Liver (tissue), 9 donors: ENCODE measurements around the gene HPS1. TPM values are rescaled to one million over a fixed set of nuclear protein-coding genes. Genes with fewer than 3 reads are reported as not detected.
A peak's percentile ranks its signal among the peaks of the same experiment; 100 is the strongest.
"Not testable (repeated sequence)": the region's sequence is repeated elsewhere in the genome, so short reads cannot be mapped to it uniquely, and the experiment has no call there.

Experiments
- DNase-seq: peaks from one replicate; pipeline ENCODE4 v3.0.0-alpha.2; 2017; ENCODE audit warnings: low spot score
- H3K27ac ChIP-seq, 2 donors: one replicate each; pipeline ENCODE4 v1.7.0; 2013; ENCODE audit warnings: inconsistent platforms in 2 of 2, low read length in 2 of 2, control low read depth in 1 of 2, low read depth in 1 of 2, mild to moderate bottlenecking in 1 of 2
- H3K27me3 ChIP-seq, 4 donors: one replicate each; pipeline versions ENCODE4 v1.6.1 to v1.7.0; 2013; ENCODE audit warnings: low read length in 3 of 4, inconsistent platforms in 1 of 4, mild to moderate bottlenecking in 1 of 4, moderate library complexity in 1 of 4; ENCODE audit not compliant: control insufficient read depth in 4 of 4, insufficient read depth in 4 of 4
- H3K36me3 ChIP-seq, 4 donors: one replicate each; pipeline versions ENCODE4 v1.6.1 to v1.7.0; 2013; ENCODE audit warnings: low read length in 3 of 4, mild to moderate bottlenecking in 3 of 4, low read depth in 1 of 4, moderate library complexity in 1 of 4; ENCODE audit not compliant: control insufficient read depth in 4 of 4, insufficient read depth in 3 of 4
- H3K4me1 ChIP-seq, 4 donors: one replicate each; pipeline versions ENCODE4 v1.6.1 to v1.7.0; 2013; ENCODE audit warnings: low read length in 3 of 4, mild to moderate bottlenecking in 3 of 4, moderate library complexity in 1 of 4; ENCODE audit not compliant: control insufficient read depth in 4 of 4, insufficient read depth in 4 of 4
- H3K4me3 ChIP-seq, 3 donors: one replicate each; pipeline versions ENCODE4 v1.6.1 to v1.7.0; 2013; ENCODE audit warnings: low read length in 3 of 3, control low read depth in 1 of 3, low read depth in 1 of 3, mild to moderate bottlenecking in 1 of 3
- H3K9ac ChIP-seq, 2 donors: one replicate each; pipeline ENCODE4 v1.7.0; 2013; ENCODE audit warnings: low read length in 2 of 2, mild to moderate bottlenecking in 2 of 2, moderate library complexity in 2 of 2, control low read depth in 1 of 2, low read depth in 1 of 2
- H3K9me3 ChIP-seq, 4 donors: one replicate each; pipeline versions ENCODE4 v1.6.1 to v1.7.0; 2013; ENCODE audit warnings: low read length in 3 of 4; ENCODE audit not compliant: control insufficient read depth in 4 of 4
- ATF3 ChIP-seq: IDR thresholded peaks from 2 replicates; pipeline ENCODE4 v1.6.1; 2016; ENCODE audit warnings: antibody characterized with exemption
- EGR1 ChIP-seq, 2 donors: IDR thresholded peaks; 2 replicates each; pipeline ENCODE4 v1.6.1; 2016 to 2018; ENCODE audit warnings: antibody characterized with exemption in 2 of 2, low read depth in 2 of 2
- FOXA1 ChIP-seq: IDR thresholded peaks from 2 replicates; pipeline ENCODE4 v1.6.1; 2016; ENCODE audit warnings: antibody characterized with exemption
- FOXA2 ChIP-seq: IDR thresholded peaks from 2 replicates; pipeline ENCODE4 v1.6.1; 2016; ENCODE audit warnings: antibody characterized with exemption
- GABPA ChIP-seq, 2 donors: IDR thresholded peaks in 1 of 2; conservative IDR thresholded peaks in 1 of 2; 2 replicates each; pipeline ENCODE4 v1.6.1; 2016; ENCODE audit warnings: antibody characterized with exemption in 2 of 2, mild to moderate bottlenecking in 1 of 2, moderate library complexity in 1 of 2
- HNF4A ChIP-seq, 2 donors: conservative IDR thresholded peaks; 2 replicates each; pipeline ENCODE4 v1.6.1; 2016; ENCODE audit warnings: antibody characterized with exemption in 2 of 2, mild to moderate bottlenecking in 2 of 2
- HNF4G ChIP-seq: IDR thresholded peaks from 2 replicates; pipeline ENCODE4 v1.6.1; 2016; ENCODE audit warnings: antibody characterized with exemption
- JUND ChIP-seq, 2 donors: IDR thresholded peaks; 2 replicates each; pipeline ENCODE4 v1.6.1; 2016; ENCODE audit warnings: antibody characterized with exemption in 2 of 2
- MAX ChIP-seq: IDR thresholded peaks from 2 replicates; pipeline ENCODE4 v1.6.1; 2016; ENCODE audit warnings: antibody characterized with exemption
- NR2F2 ChIP-seq: IDR thresholded peaks from 2 replicates; pipeline ENCODE4 v1.6.1; 2016; ENCODE audit warnings: antibody characterized with exemption
- REST ChIP-seq: IDR thresholded peaks from 2 replicates; pipeline ENCODE4 v1.6.1; 2016; ENCODE audit warnings: antibody characterized with exemption, mild to moderate bottlenecking
- SP1 ChIP-seq: IDR thresholded peaks from 2 replicates; pipeline ENCODE4 v1.6.1; 2018; ENCODE audit warnings: antibody characterized with exemption, mild to moderate bottlenecking
- TAF1 ChIP-seq: conservative IDR thresholded peaks from 2 replicates; pipeline ENCODE4 v1.6.1; 2016; ENCODE audit warnings: antibody characterized with exemption, mild to moderate bottlenecking
- YY1 ChIP-seq: IDR thresholded peaks from 2 replicates; pipeline ENCODE4 v1.6.1; 2016; ENCODE audit warnings: antibody characterized with exemption, mild to moderate bottlenecking
- ZBTB33 ChIP-seq: IDR thresholded peaks from 2 replicates; pipeline ENCODE4 v1.6.1; 2016; ENCODE audit warnings: antibody characterized with exemption
- WGBS: extraction: QIAGEN DNeasy Blood & Tissue Kit; methylation state at CpG from one replicate; pipeline ENCODE4 v1.1.7; 2013; 5-methylcytosine and 5-hydroxymethylcytosine counted together
- polyA plus RNA-seq, 2 donors: library from polyadenylated mRNA; stranded (reverse) in 1 of 2; unstranded in 1 of 2; fragments of 200-250 nt in 1 of 2; fragments of >200 nt in 1 of 2; fragmentation: Nextera tagmentation in 1 of 2; extraction: Ambion mirVana in 1 of 2; gene quantifications; one replicate each; pipeline versions ENCODE4 v1.2.1 to v1.2.3, GENCODE V29; 2013 to 2015
- total RNA-seq, 2 donors: library from RNA; depleted of rRNA; stranded (reverse); fragments of >200 nt; gene quantifications; one replicate each; pipeline ENCODE4 v1.2.3, GENCODE V29; 2014
- donor health status: healthy.
- donor health status: healthy.
- donor health status: healthy.
- donor health status: healthy.
- donor health status: healthy.

Gene HPS1
- total and polyA plus RNA-seq, 4 donors: 19.9 to 56.7 (median 29.8) TPM

GRCh38 chr10:98384531-98385133, 62.1 kb downstream of the HPS1 start (continued):
- TF ChIP-seq HNF4A (conservative IDR thresholded peaks at IDR 0.05): no peak

- no peaks in the 10 kb centered on the region for H3K4me1 ChIP-seq
- no peak for DNase-seq
- H3K27ac ChIP-seq: no peak overlapping the region
- H3K36me3 ChIP-seq: peaks cover 0 to 11% (median 3%) of the 10 kb centered on the region in 4 donors
- H3K4me3 ChIP-seq: no peak overlapping the region
- WGBS: 94% methylated on average over 6 of the region's 6 CpGs
- H3K9ac ChIP-seq: no peak overlapping the region
- no peak for TF ChIP-seq HNF4G
- no peak for TF ChIP-seq TAF1
- no peak for TF ChIP-seq YY1
- no peak for TF ChIP-seq MAX
- no peak for TF ChIP-seq JUND (IDR thresholded peaks at IDR 0.05)
- no peak for TF ChIP-seq HNF4A (conservative IDR thresholded peaks at IDR 0.05)
- TF ChIP-seq GABPA (IDR thresholded peaks at IDR 0.05 in 1 of 2, conservative IDR thresholded peaks at IDR 0.05 in 1 of 2): no peak
- TF ChIP-seq EGR1 (IDR thresholded peaks at IDR 0.05; ENCODE audit: low read depth in 2 of 2): no peak
- TF ChIP-seq NR2F2: no peak
- H3K27me3 ChIP-seq: no peaks in the 10 kb centered on the region
- no peaks in the 10 kb centered on the region for H3K9me3 ChIP-seq
These were observed 62.9 kb downstream of the HPS1 start for GRCh38 chr10:98383869-98384268.

- H3K27ac ChIP-seq, DNase-seq, H3K9ac ChIP-seq, H3K9me3 ChIP-seq, H3K4me1 ChIP-seq, H3K27me3 ChIP-seq, H3K4me3 ChIP-seq: not testable (repeated sequence)
- peaks cover 0 to 11% (median 3%) of the 10 kb centered on the region in 4 donors for H3K36me3 ChIP-seq
- WGBS: 94% methylated on average over 7 of the region's 7 CpGs
- TF ChIP-seq NR2F2: peak; percentile 53
These were observed 63.5 kb downstream of the HPS1 start for GRCh38 chr10:98383134-98383667.

- Histone ChIP-seq H3K9ac (no peak overlapping the region), H3K4me1 (no peaks in the 10 kb centered on the region), H3K27ac (no peak overlapping the region), H3K9me3 (no peaks in the 10 kb centered on the region), H3K27me3 (no peaks in the 10 kb centered on the region), H3K36me3 (peaks cover 0 to 11% (median 3%) of the 10 kb centered on the region in 4 donors), H3K4me3 (no peak overlapping the region)
- 87% methylated on average over 5 of the region's 5 CpGs for WGBS
- no peak for DNase-seq
- TF ChIP-seq REST: no peak
- no peak for TF ChIP-seq ATF3
- no peak for TF ChIP-seq FOXA2
- TF ChIP-seq ZBTB33: no peak
- TF ChIP-seq TAF1: no peak
- no peak for TF ChIP-seq SP1
- no peak for TF ChIP-seq FOXA1
These were observed 64.0 kb downstream of the HPS1 start for GRCh38 chr10:98382691-98383101.
